DMS 273 treated with DMSO at 0.1 percent for 48 hours (cell line): ENCODE results near the gene CD200R1.
"Not testable (repeated sequence)": the region's sequence is repeated elsewhere in the genome, so short reads cannot be mapped to it uniquely, and the experiment has no call there.

Experiments used
- DNase-seq: peaks from one replicate; lab custom pipeline; 2025; lab: John Stamatoyannopoulos, UW

Gene CD200R1

GRCh38 chr3:112973325-112974177, 1.4 kb downstream of the CD200R1 start:
- no peak for DNase-seq

DNA sequence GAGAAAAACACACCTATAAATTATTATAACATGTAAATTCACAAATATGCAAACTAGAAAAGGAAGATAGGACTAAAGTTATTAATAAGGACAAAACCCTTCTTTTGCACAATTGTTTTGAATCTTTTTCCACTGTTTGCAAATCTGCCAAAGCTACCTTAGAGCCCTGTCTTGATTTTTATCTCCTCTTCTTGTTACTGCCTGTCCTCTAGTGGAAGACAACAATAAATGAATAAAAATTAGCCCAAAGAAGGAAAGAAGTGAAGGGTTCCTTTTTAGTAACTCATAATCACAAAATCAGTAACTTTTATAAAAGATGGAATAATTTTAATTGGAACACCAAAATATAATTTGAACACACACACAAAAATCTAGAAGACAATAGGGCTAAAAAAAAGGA, 2.7 kb downstream of the CD200R1 start:
- no peak for DNase-seq

DNA sequence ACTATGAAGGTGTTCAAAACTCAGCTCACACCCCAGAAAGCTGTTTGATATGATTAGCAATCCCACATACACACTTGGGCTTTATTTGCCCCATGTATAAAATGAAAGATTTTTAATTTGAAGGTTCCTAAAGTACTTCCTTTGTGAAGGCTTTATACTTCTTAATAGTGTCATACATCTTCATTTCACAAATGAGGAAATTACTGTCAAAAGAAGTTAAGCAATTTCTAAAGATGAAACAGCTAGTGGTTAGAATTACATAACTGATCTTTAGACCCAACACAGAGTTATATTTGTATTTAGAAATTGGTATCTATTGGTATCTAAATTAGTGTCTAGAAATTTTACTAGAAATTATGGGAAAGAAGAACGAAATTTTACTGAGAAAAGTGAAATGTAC, 7.1 kb downstream of the CD200R1 start:
- no peak for DNase-seq

GRCh38 chr3:112967425-112967824, 7.5 kb downstream of the CD200R1 start:
- DNase-seq: no peak

DNA sequence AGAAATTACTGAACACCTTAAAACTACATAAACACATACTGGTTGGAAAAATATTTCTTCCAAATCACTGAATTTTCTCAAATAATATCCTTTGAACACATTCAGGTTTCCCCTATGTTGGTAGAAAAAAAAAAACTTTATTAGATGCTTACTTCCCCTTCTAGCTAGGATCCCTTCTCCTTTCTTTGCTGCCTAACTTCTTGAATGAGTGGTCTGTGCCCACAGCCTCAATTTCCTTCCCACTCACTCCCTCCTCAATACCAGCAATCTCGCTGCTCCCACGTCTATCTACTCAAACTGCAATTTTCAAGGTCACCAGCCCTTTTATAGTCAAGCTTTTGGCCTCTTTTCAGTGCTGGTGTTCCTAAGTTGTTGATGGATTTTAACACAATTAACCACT, 8.3 kb downstream of the CD200R1 start:
- no peak for DNase-seq

GRCh38 chr3:112965656-112966055, 9.2 kb downstream of the CD200R1 start:
- no peak for DNase-seq

DNA sequence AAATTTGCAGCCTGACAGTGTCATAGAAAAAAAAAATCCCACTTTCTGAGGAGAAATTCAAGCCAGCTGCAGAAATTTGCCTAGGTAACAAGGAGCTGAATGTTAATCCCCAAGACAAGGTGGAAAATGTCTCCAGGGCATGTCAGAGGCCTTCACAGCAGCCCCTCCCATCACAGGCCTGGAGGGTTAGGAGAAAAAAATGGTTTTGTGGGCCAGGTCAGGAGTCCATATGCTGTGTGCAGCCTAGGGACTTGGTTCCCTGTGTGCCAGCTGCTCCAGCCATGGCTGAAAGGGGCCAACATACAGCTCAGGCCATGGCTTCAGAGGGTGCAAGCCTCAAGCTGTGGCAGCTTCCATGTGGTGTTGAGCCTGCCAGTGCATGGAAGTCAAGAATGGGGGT, 11.2 kb downstream of the CD200R1 start:
- no peak for DNase-seq

DNA sequence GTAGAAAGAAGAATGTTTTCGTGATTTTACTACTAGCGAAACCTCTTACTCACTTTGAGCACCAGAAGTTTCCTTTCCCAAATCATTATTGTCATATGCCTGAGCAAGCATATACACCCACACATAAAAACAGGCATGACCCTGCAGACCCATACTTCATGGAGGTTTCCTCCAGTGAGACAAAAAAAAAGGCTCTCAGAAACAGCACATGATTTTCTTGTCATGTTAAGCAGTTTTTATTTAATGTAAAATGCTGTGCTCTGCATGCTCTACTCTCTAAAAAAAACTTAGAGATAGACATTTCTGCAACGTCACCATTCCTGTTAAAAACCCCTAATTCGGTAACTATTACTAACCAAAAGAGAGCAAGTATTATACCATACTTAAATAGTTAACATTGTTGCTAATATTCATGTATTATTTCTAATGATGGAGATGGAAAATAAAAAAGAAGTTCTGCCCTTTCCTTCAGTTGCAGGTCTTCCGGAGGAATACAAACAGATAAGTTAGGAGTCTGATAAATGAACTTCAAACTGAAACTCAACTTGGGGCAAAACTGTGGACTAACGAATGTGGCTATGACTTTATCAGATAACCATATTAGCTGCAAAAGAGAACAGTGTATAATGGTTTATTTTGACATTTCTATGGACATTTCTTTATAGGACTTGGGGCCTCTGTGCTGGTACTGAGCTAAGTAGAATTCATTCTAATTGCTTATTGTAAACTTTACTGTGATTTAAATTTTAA, 15.9 kb downstream of the CD200R1 start:
- no peak for DNase-seq

DNA sequence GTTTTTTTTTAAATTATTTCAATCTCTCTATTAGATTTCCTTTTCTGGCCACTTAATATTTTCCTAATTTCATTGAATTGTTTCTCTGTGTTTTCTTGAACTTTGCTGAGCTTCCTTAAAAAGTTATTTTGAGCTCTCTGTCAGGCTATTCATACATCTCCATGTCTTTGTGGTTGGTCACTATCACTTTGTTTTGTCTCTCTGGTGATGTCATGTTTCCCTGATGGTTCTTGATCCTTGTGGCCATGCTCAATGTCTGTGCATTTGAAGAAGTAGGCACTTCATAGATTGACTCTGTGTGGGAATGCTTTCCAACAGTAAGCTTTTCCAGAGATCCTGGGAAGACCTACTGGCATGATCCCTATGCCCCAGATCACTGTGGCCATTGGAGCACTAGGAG, 18.6 kb downstream of the CD200R1 start:
- no peak for DNase-seq

DNA sequence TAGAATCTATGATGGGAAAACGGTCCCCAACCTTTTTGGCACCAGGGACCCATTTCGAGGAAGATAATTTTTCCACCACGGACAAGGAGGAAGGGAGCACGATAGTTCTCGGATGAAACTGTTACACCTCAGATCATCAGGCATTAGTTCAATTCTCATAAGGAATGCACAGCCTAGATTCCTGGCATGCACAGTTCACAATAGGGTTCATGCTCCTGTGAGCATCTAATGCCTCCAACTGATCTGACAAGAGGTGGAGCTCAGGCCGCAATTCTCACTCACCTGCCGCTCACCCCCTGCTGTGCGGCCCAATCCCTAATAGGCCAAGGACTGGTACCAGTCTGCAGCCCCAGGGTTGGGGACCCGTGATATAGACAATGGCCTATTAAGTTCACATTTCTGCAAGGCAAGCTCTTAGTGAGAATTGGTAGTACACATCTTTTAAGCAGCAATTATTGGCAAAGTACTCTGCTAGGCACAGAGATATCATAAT, 26.5 kb downstream of the CD200R1 start:
- DNase-seq: no peak

- no peak for DNase-seq
These were observed 43.0 kb downstream of the CD200R1 start for GRCh38 chr3:112931736-112932521.

DNA sequence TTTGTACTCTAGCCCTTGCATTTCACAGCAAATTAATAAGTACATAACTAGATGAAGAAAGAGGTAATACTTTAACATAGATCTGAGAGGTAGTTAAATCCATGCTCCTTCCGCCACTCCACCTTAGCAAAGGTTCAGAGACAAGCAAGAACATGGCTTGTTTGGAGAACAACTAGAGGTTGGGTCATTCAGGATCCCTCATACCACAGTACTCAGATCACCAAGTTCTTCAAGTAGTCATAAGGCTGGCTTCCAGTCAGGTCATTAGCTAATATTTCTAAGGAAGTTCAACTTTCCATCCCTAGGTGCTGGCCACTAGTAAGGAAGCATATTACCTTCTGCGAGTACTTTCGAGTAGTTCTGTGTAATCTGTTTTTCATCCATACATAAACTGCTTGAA, 44.1 kb downstream of the CD200R1 start:
- no peak for DNase-seq

GRCh38 chr3:112925969-112926368, 48.9 kb downstream of the CD200R1 start:
- DNase-seq: no peak

GRCh38 chr3:112925560-112925959, 49.3 kb downstream of the CD200R1 start:
- no peak for DNase-seq

GRCh38 chr3:112919541-112919940, 55.4 kb downstream of the CD200R1 start:
- not testable (repeated sequence) for DNase-seq

DNA sequence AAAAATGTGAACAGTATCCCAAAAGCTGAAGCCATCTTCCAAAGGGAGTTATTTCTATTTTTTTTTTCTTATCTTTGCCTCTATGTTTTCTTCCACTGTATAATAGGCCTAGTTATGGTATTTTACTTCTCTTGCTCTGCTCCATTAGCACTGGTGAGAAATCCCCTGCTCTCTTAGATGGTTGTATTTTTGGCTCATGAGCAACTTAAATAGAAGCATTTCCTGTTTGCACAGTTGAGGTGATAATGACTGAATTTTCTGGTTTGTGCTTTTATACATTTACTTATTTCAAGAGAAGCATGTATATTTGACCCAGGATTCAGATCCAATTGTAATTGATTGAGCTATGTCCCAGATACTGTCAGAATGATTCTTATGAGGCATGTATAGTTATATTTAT, 66.7 kb downstream of the CD200R1 start:
- DNase-seq: no peak

GRCh38 chr3:112904786-112905185, 70.1 kb downstream of the CD200R1 start:
- no peak for DNase-seq

DNA sequence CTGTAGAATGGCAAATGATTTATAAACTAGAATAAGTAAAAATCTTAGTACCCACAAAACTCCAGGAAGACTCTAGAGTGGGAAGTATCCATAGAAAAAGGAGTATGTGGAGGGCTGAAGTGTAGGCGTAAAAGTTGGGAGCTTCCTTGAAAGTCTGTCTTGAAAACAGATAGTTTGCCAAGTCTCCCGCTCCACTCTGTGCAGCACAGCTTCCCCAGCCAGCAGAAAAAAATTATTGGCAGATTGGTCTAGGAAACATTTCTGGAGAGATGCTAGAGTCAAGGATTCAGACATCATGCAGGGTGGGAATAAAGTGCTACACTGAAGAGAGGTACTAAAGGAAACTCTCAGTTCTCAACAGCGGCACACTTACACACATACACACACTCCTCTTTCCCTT, 74.8 kb downstream of the CD200R1 start:
- no peak for DNase-seq

DNA sequence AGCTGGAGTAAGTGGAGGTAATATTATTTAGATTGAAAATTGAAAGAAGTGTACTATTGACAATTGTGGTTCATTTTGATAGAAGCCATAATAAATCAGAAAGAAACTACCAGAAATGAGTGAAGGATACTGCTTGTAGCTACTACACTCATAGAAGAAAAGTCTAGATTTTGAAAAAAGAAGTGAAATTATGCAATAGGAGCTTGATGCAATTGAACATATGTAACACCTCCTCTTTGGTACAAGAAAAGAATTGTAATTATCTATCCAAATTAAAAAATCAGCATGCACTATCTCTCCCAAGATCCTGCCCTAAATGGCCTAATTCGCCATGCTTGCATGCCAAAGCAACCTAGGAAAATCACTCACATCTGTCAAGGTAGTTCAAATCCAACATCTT, 77.1 kb downstream of the CD200R1 start:
- no peak for DNase-seq

DNA sequence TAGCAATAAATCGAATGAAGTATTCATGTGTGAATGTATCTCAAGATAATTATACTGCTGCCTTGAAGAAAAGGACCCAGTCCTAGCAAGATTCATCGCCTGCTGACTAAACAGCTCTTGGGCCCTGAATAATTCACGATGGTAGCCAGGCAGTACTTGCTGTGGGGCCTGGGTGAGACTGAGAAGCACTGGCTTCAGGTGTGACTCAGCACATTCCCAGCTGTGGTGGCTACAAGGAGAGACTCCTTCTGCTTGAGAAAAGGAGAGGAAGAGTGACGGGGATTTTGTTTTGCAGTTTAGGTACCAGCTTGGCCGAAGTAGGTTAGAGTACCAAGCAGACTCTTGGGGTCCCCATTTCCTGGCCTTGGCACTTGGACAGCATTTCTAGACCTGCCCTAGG, 80.6 kb downstream of the CD200R1 start:
- DNase-seq: no peak

GRCh38 chr3:112889357-112889756, 85.5 kb downstream of the CD200R1 start:
- no peak for DNase-seq

DNA sequence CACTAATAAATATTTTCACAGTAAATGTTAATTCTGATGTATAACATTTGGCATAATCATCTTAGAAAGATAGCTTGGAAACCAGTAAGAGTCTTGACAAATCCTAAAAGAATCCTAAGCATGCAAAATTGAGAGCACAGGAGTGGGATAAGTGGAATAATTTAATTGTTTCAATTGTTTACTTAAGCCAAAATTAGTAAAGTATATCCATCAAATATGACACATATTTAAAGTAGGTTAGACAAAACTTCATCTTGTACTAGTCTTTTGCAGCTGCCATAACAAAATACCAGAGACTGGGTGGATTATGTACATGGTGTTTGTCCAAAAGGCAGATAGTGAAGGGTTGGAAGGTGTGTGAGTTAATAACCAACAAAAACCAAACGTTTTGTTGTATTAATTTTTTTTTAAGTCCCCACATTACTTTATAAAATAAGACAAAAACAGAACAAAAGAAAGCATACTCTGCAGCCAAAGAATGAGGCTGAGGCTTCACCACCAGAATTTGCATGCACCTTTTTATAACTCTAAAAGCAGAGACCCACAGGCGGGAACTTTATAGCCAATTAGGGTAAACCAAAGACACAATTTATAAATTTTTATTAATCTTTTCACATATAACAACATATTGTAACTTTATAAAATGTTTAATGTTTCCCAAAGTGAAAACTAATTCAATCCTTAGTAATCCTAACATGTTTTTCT, 86.4 kb downstream of the CD200R1 start:
- DNase-seq: no peak
